GM12892 (cell line): Measurements from ENCODE around the gene USP34.

Experiments used
- DNase-seq: peaks from one replicate; pipeline ENCODE4 v3.0.0; 2011; ENCODE audit not compliant: insufficient read length
- FAIRE-seq: peaks from 2 replicates; lab custom pipeline; 2011; peaks lifted over from hg19 to GRCh38; lab: Jason Lieb, UNC
- POLR2A ChIP-seq: IDR thresholded peaks from 2 replicates; pipeline ENCODE4 v1.6.1; 2011; ENCODE audit warnings: low read depth, low read length, control low read depth
- POLR2AphosphoS5 ChIP-seq: IDR thresholded peaks from 2 replicates; pipeline ENCODE4 v1.6.1; 2011; ENCODE audit warnings: low read depth, low read length, control low read depth
- TAF1 ChIP-seq: IDR thresholded peaks from 2 replicates; pipeline ENCODE4 v1.6.1; 2011; ENCODE audit warnings: low read depth, mild to moderate bottlenecking, control low read depth, low read length, borderline replicate concordance

The USP34 gene

DNA sequence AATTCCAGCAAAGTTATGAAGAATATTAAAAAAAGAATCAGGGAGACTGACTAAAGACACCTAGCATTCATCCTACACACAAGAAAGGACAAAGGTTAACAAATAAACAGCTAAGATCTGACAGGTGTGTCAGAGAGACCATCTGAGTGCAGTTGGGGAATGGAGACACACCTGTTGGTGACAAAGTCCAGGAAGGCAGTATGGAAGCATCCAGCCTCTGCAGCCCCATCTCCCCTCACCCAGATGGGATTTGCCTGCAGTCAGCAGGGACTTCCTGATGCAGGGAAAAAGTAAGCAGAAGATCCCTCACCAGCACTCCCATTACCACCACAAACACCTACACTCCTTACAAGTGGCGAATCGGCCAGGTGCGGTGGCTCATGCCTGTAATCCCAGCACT lies 37.9 kb downstream of the USP34 start:
- DNase-seq (no peak), FAIRE-seq (no peak)
- TF ChIP-seq POLR2AphosphoS5 (no peak), TAF1 (no peak), POLR2A (no peak)

DNA sequence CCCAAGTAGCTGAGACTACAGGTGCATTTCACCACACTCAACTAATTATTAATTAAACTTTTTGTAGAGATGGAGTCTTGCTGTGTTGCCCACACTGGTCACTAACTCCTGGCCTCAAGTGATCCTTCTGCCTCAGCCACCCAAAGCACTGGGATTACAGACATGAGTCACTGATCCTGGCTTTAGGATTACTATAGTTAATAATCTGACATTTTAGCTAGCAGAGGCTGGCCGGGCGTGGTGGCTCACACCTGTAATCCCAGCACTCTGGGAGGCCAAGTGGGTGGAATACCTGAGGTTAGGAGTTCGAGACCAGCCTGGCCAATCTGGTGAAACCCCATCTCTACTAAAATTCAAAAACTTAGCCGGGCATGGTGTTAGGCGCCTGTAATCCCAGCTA lies 39.5 kb downstream of the USP34 start:
- TF ChIP-seq TAF1 (no peak), POLR2AphosphoS5 (no peak)
- FAIRE-seq (no peak), DNase-seq (no peak)

DNA sequence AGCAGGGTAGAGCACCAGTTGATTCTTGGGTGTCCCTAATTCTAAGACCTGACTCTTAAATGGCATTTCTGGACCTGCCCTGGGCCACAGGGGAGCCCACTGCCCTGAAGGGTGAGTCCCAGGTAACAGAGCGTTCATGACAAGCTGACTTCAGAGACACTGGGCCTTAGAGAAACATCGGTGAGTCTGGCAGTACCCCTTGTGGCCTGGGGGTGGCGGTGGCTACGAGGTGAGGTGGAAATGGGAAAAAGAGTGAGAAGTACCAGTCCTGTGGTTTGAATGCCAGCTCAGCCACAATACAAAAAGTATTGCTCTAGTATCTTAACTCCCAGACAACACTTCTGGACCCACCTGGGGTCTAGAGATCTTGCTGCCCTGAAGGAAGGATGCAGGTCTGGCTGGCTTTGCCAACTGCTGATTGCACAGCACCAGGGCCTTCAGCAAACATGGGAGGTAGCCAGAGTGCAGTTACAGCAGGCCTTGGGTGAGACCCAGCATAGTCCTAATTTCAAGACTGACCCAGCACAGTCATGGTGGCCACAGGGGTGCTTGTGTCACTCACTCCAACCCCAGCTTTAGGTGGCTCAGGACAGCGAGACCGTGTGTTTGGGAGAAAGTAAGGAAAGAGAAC lies 44.5 kb downstream of the USP34 start:
- FAIRE-seq (peak; percentile 93), DNase-seq (peak; percentile 44)
- no peak for TF ChIP-seq TAF1
- no peak for TF ChIP-seq POLR2AphosphoS5
- no peak for TF ChIP-seq POLR2A

DNA sequence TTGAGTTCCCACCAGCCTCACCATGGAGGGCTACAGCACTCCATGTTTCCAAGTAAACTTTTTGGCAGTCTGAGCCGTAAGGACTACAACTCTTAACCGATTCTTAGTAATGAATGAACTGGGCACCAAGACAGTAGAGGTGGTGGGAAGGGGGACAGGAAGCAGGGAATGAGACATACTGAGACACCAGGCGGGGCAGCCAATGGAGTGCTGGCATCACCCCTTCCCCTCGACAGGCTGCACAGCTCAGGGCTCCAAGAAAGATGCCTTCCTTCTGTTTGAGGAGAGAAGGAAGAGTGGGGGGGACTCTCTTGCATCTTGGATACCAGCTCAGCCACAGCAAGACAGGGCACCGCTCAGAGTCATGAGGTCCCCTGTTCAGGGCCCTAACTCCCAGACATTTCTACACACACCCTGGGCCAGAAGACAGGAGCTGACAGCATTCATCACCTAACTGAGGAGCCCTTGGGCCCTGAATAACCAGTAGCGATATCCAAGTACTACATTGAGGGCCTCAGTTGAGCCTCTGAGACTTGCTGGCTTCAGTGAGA lies 45.2 kb downstream of the USP34 start:
- TF ChIP-seq TAF1 (no peak), POLR2AphosphoS5 (no peak), POLR2A (no peak)
- FAIRE-seq (no peak), DNase-seq (no peak)

DNA sequence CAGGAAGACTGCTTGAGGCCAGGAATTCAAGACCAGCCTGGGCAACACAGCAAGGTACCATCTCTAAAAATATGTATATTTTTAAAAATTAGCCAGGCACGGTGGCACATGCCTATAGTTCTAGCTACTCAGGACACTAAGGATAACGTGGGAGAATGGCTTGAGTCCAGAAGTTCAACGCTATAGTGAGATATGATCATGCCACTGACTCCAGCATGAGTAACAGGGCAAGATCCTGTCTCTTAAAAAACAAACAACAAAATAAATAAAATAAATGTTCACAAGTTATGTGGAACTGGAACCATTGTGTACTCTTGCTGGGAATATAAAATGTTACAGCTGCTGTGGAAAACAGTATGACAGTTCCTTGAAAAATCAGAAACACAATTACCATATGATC lies 47.2 kb downstream of the USP34 start:
- TF ChIP-seq TAF1 (no peak), POLR2AphosphoS5 (no peak), POLR2A (no peak)
- DNase-seq (no peak), FAIRE-seq (no peak)

DNA sequence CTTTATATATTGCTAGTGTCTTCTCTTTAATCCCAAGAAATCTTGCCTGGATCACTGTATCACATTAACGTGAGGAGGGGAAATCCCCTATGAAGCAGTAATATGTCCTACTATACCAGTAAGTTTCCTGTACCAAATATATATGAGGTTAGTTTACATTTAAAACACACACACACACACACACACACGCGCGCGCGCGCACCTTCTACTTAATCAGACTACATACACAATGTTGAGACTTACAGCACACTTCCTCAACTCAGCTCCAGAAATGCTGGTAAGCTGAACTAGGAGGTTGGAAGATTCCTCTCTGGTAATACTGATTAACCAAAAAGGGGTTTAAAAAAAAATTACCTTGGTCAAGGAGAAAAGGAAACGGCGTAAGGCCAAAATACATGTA lies 49.3 kb downstream of the USP34 start:
- DNase-seq (no peak), FAIRE-seq (no peak)
- TF ChIP-seq POLR2A, result no peak
- no peak for TF ChIP-seq POLR2AphosphoS5
- no peak for TF ChIP-seq TAF1

DNA sequence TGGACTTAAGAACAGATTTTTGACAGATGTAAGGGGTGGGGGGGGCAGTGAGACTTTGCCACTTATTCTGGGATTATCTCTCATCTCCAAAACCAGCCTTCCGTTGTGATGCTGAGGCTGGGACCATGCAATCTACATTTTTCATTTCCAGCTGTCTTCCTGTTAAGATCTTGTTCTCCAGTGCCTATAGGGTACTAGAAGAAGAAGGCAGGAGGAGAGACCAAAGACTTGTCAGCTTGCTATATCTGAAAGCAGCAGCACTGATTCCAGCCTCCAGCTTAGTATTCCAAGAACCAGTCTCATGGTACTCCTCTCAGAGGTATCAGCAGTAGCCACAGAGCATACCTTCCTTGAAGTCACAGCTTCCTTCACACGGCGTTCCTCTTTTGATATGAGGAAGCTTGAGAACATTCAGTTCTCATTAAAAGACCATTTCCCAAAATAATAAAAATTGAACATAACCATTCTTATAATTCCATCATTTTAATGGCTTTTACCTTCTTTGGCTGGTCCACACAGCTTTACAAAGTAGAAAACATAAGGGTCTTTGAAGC lies 49.8 kb downstream of the USP34 start:
- no peak for TF ChIP-seq POLR2A
- no peak for TF ChIP-seq TAF1
- no peak for TF ChIP-seq POLR2AphosphoS5
- FAIRE-seq, result no peak
- no peak for DNase-seq

DNA sequence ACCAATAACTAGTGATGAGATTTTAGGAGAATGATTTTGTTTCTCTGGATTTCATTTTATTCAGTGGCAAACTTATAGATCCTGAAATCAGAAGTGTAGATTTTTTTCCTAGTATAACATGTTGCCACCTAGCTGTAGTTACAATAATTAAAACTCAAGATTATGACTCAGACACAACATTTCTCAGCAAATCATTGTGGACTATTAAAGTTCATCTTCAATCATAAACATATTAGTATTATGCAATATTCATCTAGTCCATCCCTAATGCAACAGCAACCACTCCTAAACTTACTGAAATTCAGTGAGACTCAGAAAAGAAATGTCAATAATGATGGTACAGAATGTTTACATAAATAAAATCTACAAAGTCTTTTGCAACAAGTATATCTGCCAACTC lies 51.3 kb downstream of the USP34 start:
- no peak for FAIRE-seq
- TF ChIP-seq POLR2A (no peak), TAF1 (no peak), POLR2AphosphoS5 (no peak)
- no peak for DNase-seq

DNA sequence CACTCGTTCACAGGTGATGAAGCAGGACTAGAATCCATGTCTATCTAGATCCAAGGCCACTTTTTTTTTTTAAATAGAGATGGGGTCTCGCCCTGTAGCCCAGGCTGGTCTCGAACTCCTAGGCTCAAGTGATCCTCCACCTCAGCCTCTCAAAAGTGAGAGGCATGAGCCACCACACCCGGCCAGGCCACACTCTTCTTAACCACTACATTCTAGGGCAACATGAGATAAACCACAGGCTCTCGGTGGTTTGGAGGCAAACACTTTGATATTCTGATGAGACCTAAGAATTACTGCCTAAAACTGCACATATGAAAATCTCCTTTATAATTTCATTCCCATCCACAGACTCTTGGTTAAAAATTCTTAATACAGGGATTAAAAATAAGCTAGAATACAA lies 51.8 kb downstream of the USP34 start:
- TF ChIP-seq POLR2AphosphoS5 (no peak), TAF1 (no peak), POLR2A (no peak)
- FAIRE-seq (peak; percentile 27), DNase-seq (no peak)

DNA sequence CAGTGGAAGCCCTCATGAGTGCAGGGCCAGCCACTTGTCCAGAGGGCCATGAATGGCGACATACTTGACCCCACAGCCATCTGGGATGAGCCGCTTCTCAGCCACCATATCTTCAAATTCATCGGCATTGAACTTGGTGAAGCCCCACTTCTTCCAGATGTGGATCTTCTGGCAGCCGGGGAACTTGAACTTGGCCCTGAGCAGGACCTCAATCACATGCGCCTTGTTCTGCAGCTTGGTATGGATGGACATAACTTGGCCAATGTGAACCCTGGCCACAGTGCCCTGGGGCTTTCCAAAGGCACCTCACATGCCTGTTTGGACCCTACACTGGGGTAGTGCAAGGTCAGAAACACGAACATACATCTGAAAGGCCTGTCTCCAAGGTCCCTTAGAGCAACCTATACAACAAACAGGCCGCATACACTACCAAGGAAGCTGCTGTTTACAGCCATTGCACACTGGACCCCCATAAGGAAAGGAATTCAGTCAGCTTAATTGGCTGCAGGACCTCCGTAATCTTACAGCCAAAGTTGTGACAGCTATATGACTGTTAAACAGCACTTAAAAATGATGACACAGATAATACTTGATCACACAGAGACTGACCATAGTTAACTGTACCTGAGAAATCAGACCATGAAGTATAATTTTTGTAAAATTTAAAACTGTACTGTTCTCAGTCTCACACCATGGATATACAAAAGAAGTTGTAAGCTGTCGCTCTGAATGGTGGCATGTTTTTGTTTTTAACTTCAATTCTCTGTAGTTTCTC lies 53.8 kb downstream of the USP34 start:
- no peak for FAIRE-seq

DNA sequence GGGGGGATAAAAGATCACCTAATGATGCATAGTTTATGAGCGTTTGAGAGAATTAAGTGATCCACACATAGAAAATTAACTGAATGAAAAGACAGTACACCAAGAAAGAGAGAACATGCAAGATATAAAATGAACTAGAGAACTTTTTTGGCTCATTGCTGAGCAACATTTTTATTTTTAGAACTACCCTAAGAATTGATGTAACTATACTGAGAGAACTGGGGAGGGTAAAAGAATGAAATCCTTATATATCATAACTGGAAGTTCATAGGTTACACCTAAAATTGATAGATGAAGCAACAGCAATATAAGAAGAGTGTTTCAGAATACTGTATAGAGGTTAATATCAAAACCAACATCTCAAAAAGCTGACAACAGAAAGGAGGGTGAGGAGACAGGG lies 55.6 kb downstream of the USP34 start:
- DNase-seq, result no peak
- TF ChIP-seq POLR2A (no peak), TAF1 (no peak), POLR2AphosphoS5 (no peak)
- no peak for FAIRE-seq

More for the DNA sequence above, 53.8 kb downstream of the USP34 start:
- DNase-seq, result no peak
- TF ChIP-seq POLR2A, result no peak
- TF ChIP-seq TAF1, result no peak
- no peak for TF ChIP-seq POLR2AphosphoS5
